ENCODE results near the gene CHST6.

CHST6 gene

GRCh38 chr16:75455677-75456076, 39.6 kb downstream of the CHST6 start:
- TF ChIP-seq, protein P1, sequence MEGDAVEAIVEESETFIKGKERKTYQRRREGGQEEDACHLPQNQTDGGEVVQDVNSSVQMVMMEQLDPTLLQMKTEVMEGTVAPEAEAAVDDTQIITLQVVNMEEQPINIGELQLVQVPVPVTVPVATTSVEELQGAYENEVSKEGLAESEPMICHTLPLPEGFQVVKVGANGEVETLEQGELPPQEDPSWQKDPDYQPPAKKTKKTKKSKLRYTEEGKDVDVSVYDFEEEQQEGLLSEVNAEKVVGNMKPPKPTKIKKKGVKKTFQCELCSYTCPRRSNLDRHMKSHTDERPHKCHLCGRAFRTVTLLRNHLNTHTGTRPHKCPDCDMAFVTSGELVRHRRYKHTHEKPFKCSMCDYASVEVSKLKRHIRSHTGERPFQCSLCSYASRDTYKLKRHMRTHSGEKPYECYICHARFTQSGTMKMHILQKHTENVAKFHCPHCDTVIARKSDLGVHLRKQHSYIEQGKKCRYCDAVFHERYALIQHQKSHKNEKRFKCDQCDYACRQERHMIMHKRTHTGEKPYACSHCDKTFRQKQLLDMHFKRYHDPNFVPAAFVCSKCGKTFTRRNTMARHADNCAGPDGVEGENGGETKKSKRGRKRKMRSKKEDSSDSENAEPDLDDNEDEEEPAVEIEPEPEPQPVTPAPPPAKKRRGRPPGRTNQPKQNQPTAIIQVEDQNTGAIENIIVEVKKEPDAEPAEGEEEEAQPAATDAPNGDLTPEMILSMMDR (IDR thresholded peaks at IDR 0.05; ENCODE audit: insufficient read depth, missing control alignments): no peak
- FAIRE-seq: no peak
- DNase-seq (ENCODE audit: insufficient read length, low spot score): peak; percentile 25

DNA sequence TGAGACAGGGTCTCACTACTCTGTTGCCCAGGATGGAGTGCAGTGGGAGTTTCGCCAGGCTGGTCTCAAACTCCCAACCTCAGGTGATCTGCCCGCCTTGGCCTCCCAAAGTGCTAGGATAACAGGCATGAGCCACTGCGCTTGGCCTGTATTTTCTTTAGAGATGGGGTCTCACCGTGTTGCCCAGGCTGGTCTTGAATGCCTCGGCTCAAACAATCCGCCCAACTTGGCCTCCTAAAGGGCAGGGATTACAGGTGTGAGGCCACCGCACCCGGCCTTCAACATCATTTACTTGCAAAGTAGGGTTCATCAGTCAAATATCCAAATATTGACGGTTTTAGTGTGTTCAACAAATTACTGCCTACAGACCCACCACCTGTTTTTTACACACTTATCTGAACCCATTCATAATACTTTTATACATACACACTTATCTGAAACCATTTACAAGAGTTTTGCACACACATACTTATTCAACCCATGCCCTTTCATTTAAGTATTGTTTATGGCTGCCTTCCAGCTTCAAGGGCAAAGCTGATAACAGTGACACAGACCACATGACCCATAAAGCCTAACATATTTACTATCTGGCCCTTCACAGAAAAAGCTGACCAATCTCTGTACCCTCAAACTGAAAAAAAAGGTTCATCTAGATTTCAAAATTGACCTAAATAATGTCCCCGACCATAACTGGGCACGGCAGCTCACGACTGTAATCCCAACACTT, 42.6 kb downstream of the CHST6 start:
- no peak for DNase-seq (ENCODE audit: insufficient read length, low spot score)
- no peak for FAIRE-seq
- TF ChIP-seq, protein P1 (IDR thresholded peaks at IDR 0.05; ENCODE audit: insufficient read depth, missing control alignments): no peak

DNA sequence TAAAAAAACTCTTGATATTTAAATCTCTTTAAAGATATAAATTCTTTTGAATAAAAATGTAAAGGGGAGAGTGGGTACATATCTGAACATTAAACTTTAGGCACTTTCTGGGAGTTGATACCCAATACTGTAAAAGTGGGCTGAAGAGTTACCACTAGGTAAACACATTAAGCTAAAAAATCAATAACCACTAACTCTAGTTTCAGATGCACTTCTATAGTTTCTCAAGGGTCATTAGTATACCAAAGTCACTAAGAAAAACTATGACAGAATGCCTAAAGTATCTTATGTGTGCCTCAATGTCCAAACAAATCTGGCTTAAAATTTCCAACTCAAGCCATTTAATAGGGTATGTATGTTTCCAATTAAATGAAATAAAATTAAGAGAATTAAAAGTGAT, 48.8 kb downstream of the CHST6 start:
- no peak for DNase-seq (ENCODE audit: insufficient read length, low spot score)
- FAIRE-seq: no peak
- TF ChIP-seq, protein P1 (IDR thresholded peaks at IDR 0.05; ENCODE audit: insufficient read depth, missing control alignments): no peak

GRCh38 chr16:75445298-75445697, 49.9 kb downstream of the CHST6 start:
- TF ChIP-seq, protein P1 (IDR thresholded peaks at IDR 0.05; ENCODE audit: insufficient read depth, missing control alignments): no peak
- FAIRE-seq (no peak), DNase-seq (ENCODE audit: insufficient read length, low spot score) (no peak)

DNA sequence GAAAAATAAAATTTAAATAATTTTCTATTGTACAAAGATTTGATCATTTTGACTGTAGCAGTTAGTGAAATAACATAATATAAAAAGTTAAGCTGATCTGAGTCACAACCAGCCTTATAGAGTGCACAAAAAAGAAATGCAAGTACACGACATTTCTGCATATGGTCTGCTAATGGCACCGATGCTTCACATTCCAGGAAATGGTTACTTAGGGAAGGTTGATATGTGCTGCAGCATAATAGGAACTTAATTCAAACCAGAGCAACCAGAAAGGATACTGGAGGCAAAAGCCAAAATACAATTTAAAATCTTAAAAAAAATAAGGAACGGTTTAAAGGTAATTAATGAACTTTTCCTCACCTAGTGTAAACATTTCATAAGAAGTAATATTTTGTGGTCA, 51.9 kb downstream of the CHST6 start:
- DNase-seq (ENCODE audit: insufficient read length, low spot score) (no peak), FAIRE-seq (no peak)
- TF ChIP-seq, protein P1 (IDR thresholded peaks at IDR 0.05; ENCODE audit: insufficient read depth, missing control alignments): no peak

DNA sequence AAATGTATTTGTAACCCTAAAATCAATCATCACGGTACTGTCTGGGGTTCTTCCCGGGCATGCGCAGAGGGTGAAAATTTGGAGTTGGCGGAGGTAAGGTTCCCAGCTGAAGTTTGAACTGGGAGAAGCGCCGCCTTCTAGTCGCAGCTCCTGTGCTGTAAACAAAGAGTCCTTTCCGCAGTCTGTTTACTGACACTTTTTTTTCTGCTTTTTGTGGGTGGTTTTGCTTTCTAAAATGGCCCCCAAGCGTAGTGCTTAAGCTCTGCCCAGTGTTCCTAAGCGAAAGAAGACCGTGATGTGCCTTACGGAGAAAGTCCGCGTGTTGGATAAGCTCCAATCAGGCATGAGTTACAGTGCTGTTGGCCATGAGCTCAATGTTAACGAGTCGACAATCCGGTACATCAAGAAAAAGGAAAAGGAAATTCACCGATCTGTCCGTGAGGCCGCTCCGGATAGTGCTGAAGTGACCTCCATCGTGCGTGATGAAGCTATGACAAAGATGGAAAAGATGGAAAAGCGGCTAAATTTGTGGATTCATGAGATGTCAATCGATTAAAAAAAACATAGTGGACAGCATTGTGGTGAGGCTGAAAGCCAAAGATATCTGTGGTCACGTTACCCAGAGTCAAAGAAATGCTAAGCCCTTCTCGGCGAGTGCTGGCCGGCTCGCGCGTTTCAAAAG, 61.4 kb downstream of the CHST6 start:
- DNase-seq (ENCODE audit: insufficient read length, low spot score) (no peak), FAIRE-seq (no peak)
- TF ChIP-seq, protein P1 (IDR thresholded peaks at IDR 0.05; ENCODE audit: insufficient read depth, missing control alignments): no peak

Data from D721Med (cell line).